Spleen (tissue), 11 donors: Measurements from ENCODE around the gene LMO2. TPM values are rescaled to one million over a fixed set of nuclear protein-coding genes. Genes with fewer than 3 reads are reported as not detected.
"Not testable (repeated sequence)": the region's sequence is repeated elsewhere in the genome, so short reads cannot be mapped to it uniquely, and the experiment has no call there.

Source experiments
- DNase-seq: peaks from one replicate; pipeline ENCODE4 v3.0.0-alpha.2; 2020
- H3K27ac ChIP-seq, 8 donors: fragments of 200-600 bp; sonication (generic) in 7 of 8; 1 replicate in 4 of 8; 2 replicates in 4 of 8; pipeline versions ENCODE4 v1.5.0 to v1.8.0; 2016 to 2021; ENCODE audit warnings: inconsistent platforms in 4 of 8, mild to moderate bottlenecking in 4 of 8, moderate library complexity in 1 of 8
- H3K27me3 ChIP-seq, 7 donors: fragments of 200-600 bp; sonication (generic) in 6 of 7; replicated peaks in 1 of 7; 1 replicate in 4 of 7; 2 replicates in 3 of 7; pipeline versions ENCODE4 v1.5.0 to v1.8.0; 2016 to 2021; ENCODE audit warnings: inconsistent platforms in 3 of 7, mild to moderate bottlenecking in 1 of 7
- H3K36me3 ChIP-seq, 6 donors: fragments of 200-600 bp; sonication (generic) in 5 of 6; 1 replicate in 4 of 6; 2 replicates in 2 of 6; pipeline versions ENCODE4 v1.5.0 to v1.8.0; 2016 to 2021; ENCODE audit warnings: inconsistent platforms in 2 of 6
- H3K4me1 ChIP-seq, 6 donors: fragments of 200-600 bp; sonication (generic) in 5 of 6; 1 replicate in 3 of 6; 2 replicates in 3 of 6; pipeline versions ENCODE4 v1.5.0 to v1.8.0; 2016 to 2021; ENCODE audit warnings: inconsistent platforms in 3 of 6
- H3K4me3 ChIP-seq, 8 donors: fragments of 200-600 bp; sonication (generic) in 7 of 8; 1 replicate in 4 of 8; 2 replicates in 4 of 8; pipeline versions ENCODE4 v1.5.0 to v1.8.0; 2016 to 2021; ENCODE audit warnings: inconsistent platforms in 4 of 8, mild to moderate bottlenecking in 4 of 8, moderate library complexity in 2 of 8
- H3K9me3 ChIP-seq, 8 donors: fragments of 200-600 bp; sonication (generic) in 7 of 8; 1 replicate in 4 of 8; 2 replicates in 4 of 8; pipeline versions ENCODE4 v1.5.0 to v1.8.0; 2016 to 2021; ENCODE audit warnings: inconsistent platforms in 4 of 8
- CTCF ChIP-seq, 11 experiments: fragments of 200-600 bp in 7 of 11; fragments of 450-650 bp in 4 of 11; sonication (generic) in 4 of 11; IDR thresholded peaks in 8 of 11; conservative IDR thresholded peaks in 3 of 11; 1 replicate in 7 of 11; 2 replicates in 4 of 11; pipeline versions ENCODE4 v1.4.0 to v1.8.0; 2016 to 2021; ENCODE audit warnings: antibody characterized with exemption in 11 of 11, inconsistent platforms in 4 of 11, mild to moderate bottlenecking in 1 of 11
- POLR2A ChIP-seq, 3 donors: fragments of 450-650 bp; IDR thresholded peaks; one replicate each; pipeline ENCODE4 v1.5.1; 2017; ENCODE audit warnings: antibody characterized with exemption in 3 of 3, mild to moderate bottlenecking in 1 of 3
- POLR2AphosphoS5 ChIP-seq, 3 donors: sonication (generic); formaldehyde crosslinking; IDR thresholded peaks; one replicate each; pipeline ENCODE4 v1.5.1; 2017; ENCODE audit warnings: antibody characterized with exemption in 3 of 3
- WGBS, 5 donors: extraction: QIAGEN DNeasy Blood & Tissue Kit in 3 of 5; methylation state at CpG; one replicate each; pipeline versions ENCODE4 v1.1.5 to v1.1.7; 2013 to 2018; 5-methylcytosine and 5-hydroxymethylcytosine counted together
- intact Hi-C: fragments of 100-400 bp; cut with DNase I; formaldehyde crosslinking; loops from one replicate; pipeline ENCODE4 v1.15.0; 2023; ENCODE audit warnings: low total_unique reads
- polyA plus RNA-seq, 3 donors: library from polyadenylated mRNA; stranded (reverse); fragments of 200-250 nt; gene quantifications; one replicate each; pipeline ENCODE4 v1.2.1, GENCODE V29; 2013
- total RNA-seq, 7 donors: library from RNA; depleted of rRNA in 3 of 7; stranded (reverse); fragments of >200 nt in 3 of 7; fragmentation: NEBNext Ultra II Directional in 4 of 7; extraction: Animal tissue kit (Norgen Biotek cat#: 25700) in 4 of 7; gene quantifications; one replicate each; pipeline versions ENCODE4 v1.1.0 to v1.2.1, GENCODE V29; 2016 to 2021
- donor health status: healthy with polysubstance abuse.
- donor health status: DM: no; HTN: no; CAD: no; lungs with moderate emphysema.
- donor health status: DM: no; HTN: no; CAD: no.
- donor health status: Bipolar disorder and iron deficiency.
- donor health status: healthy.
- donor health status: DM: no; HTN: no; CAD: no.
- donor health status: DM: yes; HTN: yes; CAD: no.

LMO2 gene
- total and polyA plus RNA-seq, 10 donors, result 36.0 to 79.4 (median 61.5) TPM

GRCh38 chr11:33920838-33921613 lies 29.1 kb upstream of the LMO2 start:
- TF ChIP-seq CTCF (IDR thresholded peaks at IDR 0.05 in 8 of 11, conservative IDR thresholded peaks at IDR 0.05 in 3 of 11) (no peak), POLR2A (IDR thresholded peaks at IDR 0.05) (no peak), POLR2AphosphoS5 (IDR thresholded peaks at IDR 0.05) (no peak)
- intact Hi-C loops, result no loop called here
- DNase-seq, result no peak
- Histone ChIP-seq H3K4me1 (peaks cover 0 to 19% (median 4%) of the 10 kb centered on the region in 6 donors), H3K36me3 (no peaks in the 10 kb centered on the region), H3K27me3 (peaks cover 0 to 17% (median 0%) of the 10 kb centered on the region in 7 donors), H3K27ac (peak overlapping the region in 3 of 8 donors; percentile 12 to 50 (median 35)), H3K9me3 (peaks cover 0 to 6% (median 0%) of the 10 kb centered on the region in 8 donors), H3K4me3 (no peak overlapping the region)
- 49 to 61% (median 54%) methylated on average over 8 of the region's 8 CpGs for WGBS, 5 donors

GRCh38 chr11:33919645-33920044 lies 27.8 kb upstream of the LMO2 start:
- no peak for DNase-seq
- intact Hi-C loops, result no loop called here
- Histone ChIP-seq H3K4me3 (no peak overlapping the region), H3K27ac (peak overlapping the region in 2 of 8 donors; percentile 44 to 61), H3K27me3 (peaks cover 0 to 12% (median 0%) of the 10 kb centered on the region in 7 donors), H3K4me1 (peaks cover 0 to 28% (median 5%) of the 10 kb centered on the region in 6 donors), H3K36me3 (no peaks in the 10 kb centered on the region), H3K9me3 (peaks cover 0 to 6% (median 0%) of the 10 kb centered on the region in 8 donors)
- WGBS, 5 donors, result 5 to 67% (median 46%) methylated on average over 1 of the region's 1 CpG
- TF ChIP-seq POLR2AphosphoS5 (IDR thresholded peaks at IDR 0.05) (no peak), CTCF (IDR thresholded peaks at IDR 0.05 in 8 of 11, conservative IDR thresholded peaks at IDR 0.05 in 3 of 11) (no peak), POLR2A (IDR thresholded peaks at IDR 0.05) (no peak)

- DNase-seq, H3K27ac ChIP-seq, H3K27me3 ChIP-seq, H3K36me3 ChIP-seq, H3K4me3 ChIP-seq, intact Hi-C loops: not testable (repeated sequence)
- Histone ChIP-seq H3K9me3 (peaks cover 0 to 14% (median 7%) of the 10 kb centered on the region in 8 donors), H3K4me1 (peaks cover 0 to 34% (median 10%) of the 10 kb centered on the region in 6 donors)
- 39 to 68% (median 48%) methylated on average over 1 of the region's 1 CpG for WGBS, 5 donors
These were observed 25.5 kb upstream of the LMO2 start for GRCh38 chr11:33917402-33917801.

GRCh38 chr11:33916736-33917135 lies 24.9 kb upstream of the LMO2 start:
- no peak overlapping the region for H3K4me3 ChIP-seq

More at GRCh38 chr11:33916736-33917135, 24.9 kb upstream of the LMO2 start:
- Histone ChIP-seq H3K27ac (peak overlapping the region in 1 of 8 donors; percentile 33), H3K27me3 (peaks cover 0 to 8% (median 0%) of the 10 kb centered on the region in 7 donors), H3K4me1 (peaks cover 0 to 39% (median 16%) of the 10 kb centered on the region in 6 donors), H3K9me3 (peaks cover 0 to 14% (median 7%) of the 10 kb centered on the region in 8 donors), H3K36me3 (no peaks in the 10 kb centered on the region)
- TF ChIP-seq POLR2AphosphoS5 (IDR thresholded peaks at IDR 0.05) (no peak), POLR2A (IDR thresholded peaks at IDR 0.05) (no peak), CTCF (IDR thresholded peaks at IDR 0.05 in 8 of 11, conservative IDR thresholded peaks at IDR 0.05 in 3 of 11) (no peak)
- no peak for DNase-seq
- intact Hi-C loops, result no loop called here
